Endothelial cell of umbilical vein (primary cell): ENCODE measurements around the gene HYI.

Source experiments
- POLR2A ChIP-seq: IDR thresholded peaks from 2 replicates; pipeline ENCODE4 v1.6.1; 2012; ENCODE audit warnings: low read depth, mild to moderate bottlenecking, control low read depth, low read length
- POLR2AphosphoS5 ChIP-seq: IDR thresholded peaks from 2 replicates; pipeline ENCODE4 v1.6.1; 2012; ENCODE audit warnings: low read depth, mild to moderate bottlenecking, control low read depth, low read length, moderate library complexity; ENCODE audit not compliant: insufficient read depth
- TF ChIP-seq, protein P1 (sequence below), 2 donors: IDR thresholded peaks; 1 replicate in 1 of 2; 2 replicates in 1 of 2; pipeline ENCODE4 v1.5.1; 2011; ENCODE audit warnings: low read length in 2 of 2, mild to moderate bottlenecking in 2 of 2, moderate library complexity in 2 of 2, control low read depth in 1 of 2, inconsistent platforms in 1 of 2, low read depth in 1 of 2; ENCODE audit not compliant: insufficient read depth in 1 of 2; ENCODE audit errors: extremely low read depth in 1 of 2
- TF ChIP-seq, protein P2 (sequence below): IDR thresholded peaks from 2 replicates; pipeline ENCODE4 v1.6.1; 2011; ENCODE audit not compliant: insufficient read depth, insufficient read length

DNA sequence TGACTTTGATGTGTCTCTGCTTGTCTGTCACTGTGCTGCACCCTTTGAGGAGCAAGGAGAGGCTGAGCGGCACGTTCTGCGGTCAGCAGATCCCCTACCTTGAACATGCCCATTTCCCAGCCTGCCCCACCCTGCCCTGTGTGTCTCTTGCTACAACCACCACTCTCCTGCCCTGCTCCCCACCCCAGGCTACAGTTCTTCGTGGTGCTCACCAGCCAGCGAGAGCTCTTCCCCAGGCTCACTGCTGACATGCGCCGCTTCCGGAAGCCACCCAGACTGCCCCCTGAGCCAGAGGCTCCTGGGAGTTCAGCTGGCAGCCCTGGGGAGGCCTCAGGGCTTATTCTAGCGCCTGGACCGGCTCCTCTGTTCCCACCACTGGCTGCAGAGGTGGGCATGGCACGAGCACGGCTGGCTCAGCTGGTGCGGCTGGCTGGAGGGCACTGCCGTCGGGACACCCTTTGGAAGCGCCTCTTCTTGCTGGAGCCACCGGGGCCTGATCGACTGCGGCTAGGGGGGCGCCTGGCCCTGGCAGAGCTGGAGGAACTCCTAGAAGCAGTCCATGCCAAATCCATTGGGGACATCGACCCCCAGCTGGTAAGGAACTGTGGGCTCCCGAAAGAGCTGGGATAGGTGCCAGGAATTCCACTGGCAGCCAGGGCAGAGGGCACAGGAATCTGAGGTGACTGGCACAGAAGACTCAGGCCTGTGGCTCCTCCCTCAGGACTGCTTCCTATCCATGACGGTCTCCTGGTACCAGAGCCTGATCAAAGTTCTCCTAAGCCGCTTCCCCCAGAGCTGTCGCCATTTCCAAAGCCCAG, 5.6 kb downstream of the HYI start:
- TF ChIP-seq, protein P1, sequence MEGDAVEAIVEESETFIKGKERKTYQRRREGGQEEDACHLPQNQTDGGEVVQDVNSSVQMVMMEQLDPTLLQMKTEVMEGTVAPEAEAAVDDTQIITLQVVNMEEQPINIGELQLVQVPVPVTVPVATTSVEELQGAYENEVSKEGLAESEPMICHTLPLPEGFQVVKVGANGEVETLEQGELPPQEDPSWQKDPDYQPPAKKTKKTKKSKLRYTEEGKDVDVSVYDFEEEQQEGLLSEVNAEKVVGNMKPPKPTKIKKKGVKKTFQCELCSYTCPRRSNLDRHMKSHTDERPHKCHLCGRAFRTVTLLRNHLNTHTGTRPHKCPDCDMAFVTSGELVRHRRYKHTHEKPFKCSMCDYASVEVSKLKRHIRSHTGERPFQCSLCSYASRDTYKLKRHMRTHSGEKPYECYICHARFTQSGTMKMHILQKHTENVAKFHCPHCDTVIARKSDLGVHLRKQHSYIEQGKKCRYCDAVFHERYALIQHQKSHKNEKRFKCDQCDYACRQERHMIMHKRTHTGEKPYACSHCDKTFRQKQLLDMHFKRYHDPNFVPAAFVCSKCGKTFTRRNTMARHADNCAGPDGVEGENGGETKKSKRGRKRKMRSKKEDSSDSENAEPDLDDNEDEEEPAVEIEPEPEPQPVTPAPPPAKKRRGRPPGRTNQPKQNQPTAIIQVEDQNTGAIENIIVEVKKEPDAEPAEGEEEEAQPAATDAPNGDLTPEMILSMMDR (IDR thresholded peaks at IDR 0.05; ENCODE audit: extremely low read depth in 1 of 2, insufficient read depth in 1 of 2, low read depth in 1 of 2, low read length in 2 of 2): no peak
- TF ChIP-seq POLR2A (no peak), POLR2AphosphoS5 (no peak)
- TF ChIP-seq, protein P2, sequence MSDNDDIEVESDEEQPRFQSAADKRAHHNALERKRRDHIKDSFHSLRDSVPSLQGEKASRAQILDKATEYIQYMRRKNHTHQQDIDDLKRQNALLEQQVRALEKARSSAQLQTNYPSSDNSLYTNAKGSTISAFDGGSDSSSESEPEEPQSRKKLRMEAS: no peak
